ENCODE measurements around the gene SRD5A2.

- no peak for TF ChIP-seq REST (IDR thresholded peaks at IDR 0.05; ENCODE audit: low read depth)
- TF ChIP-seq TCF12 (IDR thresholded peaks at IDR 0.05; ENCODE audit: low read depth), result no peak
- no peak for TF ChIP-seq ZBTB7A (IDR thresholded peaks at IDR 0.05; ENCODE audit: low read depth)
- no peak for TF ChIP-seq EP300 (IDR thresholded peaks at IDR 0.05; ENCODE audit: borderline replicate concordance)
- TF ChIP-seq RAD21 (IDR thresholded peaks at IDR 0.05; ENCODE audit: low read depth), result no peak
- TF ChIP-seq EGR1 (IDR thresholded peaks at IDR 0.05), result no peak
- no peak for TF ChIP-seq YY1 (IDR thresholded peaks at IDR 0.05; ENCODE audit: low read depth)
- TF ChIP-seq CREB1 (IDR thresholded peaks at IDR 0.05; ENCODE audit: low read depth), result no peak
- TF ChIP-seq, protein P1, sequence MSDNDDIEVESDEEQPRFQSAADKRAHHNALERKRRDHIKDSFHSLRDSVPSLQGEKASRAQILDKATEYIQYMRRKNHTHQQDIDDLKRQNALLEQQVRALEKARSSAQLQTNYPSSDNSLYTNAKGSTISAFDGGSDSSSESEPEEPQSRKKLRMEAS (IDR thresholded peaks at IDR 0.05), result no peak
- no peak for TF ChIP-seq CEBPB (IDR thresholded peaks at IDR 0.05)
- no peak for TF ChIP-seq TAF1 (IDR thresholded peaks at IDR 0.05; ENCODE audit: low read depth)
- TF ChIP-seq FOXM1 (IDR thresholded peaks at IDR 0.05; ENCODE audit: borderline replicate concordance, low read depth), result no peak
Observed at GRCh38 chr2:31535768-31536167, 45.0 kb downstream of the SRD5A2 start.

Measured in Ishikawa (cell line).